Pulmonary artery endothelial cell (primary cell): ENCODE data around the gene CA6. TPM values are rescaled to one million over a fixed set of nuclear protein-coding genes. Genes with fewer than 3 reads are reported as not detected.
A peak's percentile ranks its signal among the peaks of the same experiment; 100 is the strongest.
"Not testable (repeated sequence)": the region's sequence is repeated elsewhere in the genome, so short reads cannot be mapped to it uniquely, and the experiment has no call there.

Experiments
- DNase-seq: peaks from one replicate; pipeline ENCODE4 v3.0.0-alpha.2; 2011; ENCODE audit warnings: low read depth, low spot score
- total RNA-seq: library from RNA; depleted of rRNA; stranded (reverse); fragments of >200 nt; gene quantifications from 2 replicates; pipeline ENCODE4 v1.2.3, GENCODE V29; 2014

Gene CA6
- total RNA-seq, 1 donor from 2014 or later: not detected

GRCh38 chr1:9004031-9004699, 58.5 kb downstream of the CA6 start:
- no peak for DNase-seq

GRCh38 chr1:9004700-9005394, 59.2 kb downstream of the CA6 start:
- peak; percentile 46 for DNase-seq

GRCh38 chr1:9005395-9005708, 59.7 kb downstream of the CA6 start:
- DNase-seq: no peak

GRCh38 chr1:9006956-9007615, 61.4 kb downstream of the CA6 start:
- DNase-seq: no peak

GRCh38 chr1:9008236-9008635, 62.6 kb downstream of the CA6 start:
- no peak for DNase-seq

- DNase-seq: no peak
Observed at GRCh38 chr1:9009438-9010370, 64.0 kb downstream of the CA6 start.

- no peak for DNase-seq
Observed at GRCh38 chr1:9010781-9011323, 65.2 kb downstream of the CA6 start.

- no peak for DNase-seq
Observed at GRCh38 chr1:9013819-9014218, 68.2 kb downstream of the CA6 start.

GRCh38 chr1:9014475-9015375, 69.1 kb downstream of the CA6 start:
- no peak for DNase-seq

GRCh38 chr1:9016455-9016854, 70.8 kb downstream of the CA6 start:
- DNase-seq: no peak

- peak; percentile 32 for DNase-seq
Observed at GRCh38 chr1:9018333-9018732, 72.7 kb downstream of the CA6 start.

GRCh38 chr1:9019896-9020295, 74.2 kb downstream of the CA6 start:
- no peak for DNase-seq

- no peak for DNase-seq
Observed at GRCh38 chr1:9020305-9020704, 74.6 kb downstream of the CA6 start.

- DNase-seq: not testable (repeated sequence)
Observed at GRCh38 chr1:9022026-9022738, 76.5 kb downstream of the CA6 start.

GRCh38 chr1:9022773-9023172, 77.1 kb downstream of the CA6 start:
- DNase-seq: no peak

Other genes starting within 250 kb of the CA6 start
- gene RERE, start 128.2 kb upstream of the CA6 start, total RNA-seq: 38.1 and 60.7 TPM in 2 replicates
- 2,385 and 2,702 TPM in 2 replicates for gene ENO1, start 67.2 kb upstream of the CA6 start, total RNA-seq
- not detected in 2 replicates for gene SLC2A7, start 80.6 kb downstream of the CA6 start, total RNA-seq
- not detected in 2 replicates for gene SLC2A5, start 123.8 kb downstream of the CA6 start, total RNA-seq
- 3.0 and 3.8 TPM in 2 replicates for gene GPR157, start 183.2 kb downstream of the CA6 start, total RNA-seq